GM12892 (cell line): Measurements from ENCODE around the gene STAT6.

Experiments used
- POLR2A ChIP-seq: IDR thresholded peaks from 2 replicates; pipeline ENCODE4 v1.6.1; 2011; ENCODE audit warnings: low read depth, low read length, control low read depth
- POLR2AphosphoS5 ChIP-seq: IDR thresholded peaks from 2 replicates; pipeline ENCODE4 v1.6.1; 2011; ENCODE audit warnings: low read depth, low read length, control low read depth
- TAF1 ChIP-seq: IDR thresholded peaks from 2 replicates; pipeline ENCODE4 v1.6.1; 2011; ENCODE audit warnings: low read depth, mild to moderate bottlenecking, control low read depth, low read length, borderline replicate concordance

DNA sequence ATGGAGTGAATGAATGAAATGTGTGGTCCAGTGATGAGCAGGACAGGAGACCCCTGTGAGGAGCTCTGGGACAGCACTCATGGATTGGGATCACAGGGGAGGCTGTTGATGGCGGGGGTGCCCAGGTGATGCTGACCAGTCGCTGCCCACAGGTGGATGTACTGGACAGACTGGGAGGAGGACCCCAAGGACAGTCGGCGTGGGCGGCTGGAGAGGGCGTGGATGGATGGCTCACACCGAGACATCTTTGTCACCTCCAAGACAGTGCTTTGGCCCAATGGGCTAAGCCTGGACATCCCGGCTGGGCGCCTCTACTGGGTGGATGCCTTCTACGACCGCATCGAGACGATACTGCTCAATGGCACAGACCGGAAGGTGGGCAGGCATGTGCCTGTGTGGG lies 49.6 kb upstream of the STAT6 start:
- TF ChIP-seq POLR2A: no peak
- TF ChIP-seq POLR2AphosphoS5: no peak
- no peak for TF ChIP-seq TAF1
